ENCODE data around the gene GALNS.

DNA sequence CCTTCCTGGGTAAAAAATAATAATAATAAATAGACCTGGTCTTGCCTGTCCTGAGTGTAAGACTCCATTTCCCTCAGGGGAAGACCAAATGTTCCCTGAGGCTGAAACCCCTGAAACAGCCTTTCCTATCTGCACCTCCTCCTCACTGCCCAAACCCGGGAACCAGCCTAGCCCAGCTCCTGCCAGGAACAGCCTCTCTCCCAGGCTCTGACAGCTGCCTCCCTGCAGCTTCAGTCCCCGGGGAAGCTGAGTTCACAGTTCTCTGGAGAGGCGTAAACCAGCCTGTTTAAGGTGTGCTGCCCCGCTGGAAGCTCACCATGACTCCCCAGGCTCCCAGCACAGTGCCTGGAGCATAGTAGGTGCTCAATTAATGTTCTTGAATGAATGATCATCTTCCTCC lies 60.5 kb downstream of the GALNS start:
- TF ChIP-seq POLR2AphosphoS5 (IDR thresholded peaks at IDR 0.05) (no peak), RAD21 (conservative IDR thresholded peaks at IDR 0.05) (no peak), TAF1 (IDR thresholded peaks at IDR 0.05; ENCODE audit: low read depth) (no peak), MXI1 (conservative IDR thresholded peaks at IDR 0.05; ENCODE audit: poor library complexity, severe bottlenecking) (no peak), REST (IDR thresholded peaks at IDR 0.05; ENCODE audit: borderline replicate concordance) (no peak)
- TF ChIP-seq, protein P1, sequence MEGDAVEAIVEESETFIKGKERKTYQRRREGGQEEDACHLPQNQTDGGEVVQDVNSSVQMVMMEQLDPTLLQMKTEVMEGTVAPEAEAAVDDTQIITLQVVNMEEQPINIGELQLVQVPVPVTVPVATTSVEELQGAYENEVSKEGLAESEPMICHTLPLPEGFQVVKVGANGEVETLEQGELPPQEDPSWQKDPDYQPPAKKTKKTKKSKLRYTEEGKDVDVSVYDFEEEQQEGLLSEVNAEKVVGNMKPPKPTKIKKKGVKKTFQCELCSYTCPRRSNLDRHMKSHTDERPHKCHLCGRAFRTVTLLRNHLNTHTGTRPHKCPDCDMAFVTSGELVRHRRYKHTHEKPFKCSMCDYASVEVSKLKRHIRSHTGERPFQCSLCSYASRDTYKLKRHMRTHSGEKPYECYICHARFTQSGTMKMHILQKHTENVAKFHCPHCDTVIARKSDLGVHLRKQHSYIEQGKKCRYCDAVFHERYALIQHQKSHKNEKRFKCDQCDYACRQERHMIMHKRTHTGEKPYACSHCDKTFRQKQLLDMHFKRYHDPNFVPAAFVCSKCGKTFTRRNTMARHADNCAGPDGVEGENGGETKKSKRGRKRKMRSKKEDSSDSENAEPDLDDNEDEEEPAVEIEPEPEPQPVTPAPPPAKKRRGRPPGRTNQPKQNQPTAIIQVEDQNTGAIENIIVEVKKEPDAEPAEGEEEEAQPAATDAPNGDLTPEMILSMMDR (IDR thresholded peaks at IDR 0.05; ENCODE audit: poor library complexity, severe bottlenecking) = no peak
